Globus pallidus (tissue), 1 donor: ENCODE data around the gene EFEMP2.

Source experiments
- DNase-seq: peaks from one replicate; pipeline ENCODE4 v3.0.0-alpha.2; 2015; ENCODE audit warnings: low spot score

The EFEMP2 gene

DNA sequence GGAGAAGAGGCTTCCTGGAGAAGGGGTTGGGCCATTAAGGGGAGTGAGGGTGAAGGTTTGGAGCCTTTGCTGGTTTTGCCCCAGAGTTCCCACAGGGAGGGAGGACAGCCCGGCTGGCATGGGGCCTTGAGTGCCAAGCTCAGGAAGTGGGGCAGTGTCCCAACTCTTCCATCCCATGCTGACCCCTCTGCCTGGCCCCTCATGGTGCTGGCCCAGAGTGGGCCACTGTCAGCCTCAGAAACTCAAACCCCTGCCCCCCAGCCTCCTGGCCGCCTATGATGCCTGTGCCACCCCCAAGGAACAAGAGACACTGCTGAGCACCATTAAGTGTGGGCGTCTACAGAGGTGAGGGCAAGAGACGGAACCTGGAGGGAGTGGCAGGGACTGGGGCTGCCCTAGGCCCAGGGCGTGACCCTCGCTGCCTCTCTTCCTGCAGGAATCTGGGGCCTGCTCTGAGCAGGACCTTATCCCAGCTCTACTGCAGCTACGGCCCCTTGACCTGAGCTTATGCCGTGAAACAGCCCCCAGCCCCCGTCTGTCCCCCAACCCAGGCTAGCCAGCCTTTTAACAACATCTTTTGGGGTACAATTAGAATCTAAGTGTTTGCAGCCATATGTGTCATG, 6.9 kb downstream of the EFEMP2 start:
- DNase-seq, result no peak

DNA sequence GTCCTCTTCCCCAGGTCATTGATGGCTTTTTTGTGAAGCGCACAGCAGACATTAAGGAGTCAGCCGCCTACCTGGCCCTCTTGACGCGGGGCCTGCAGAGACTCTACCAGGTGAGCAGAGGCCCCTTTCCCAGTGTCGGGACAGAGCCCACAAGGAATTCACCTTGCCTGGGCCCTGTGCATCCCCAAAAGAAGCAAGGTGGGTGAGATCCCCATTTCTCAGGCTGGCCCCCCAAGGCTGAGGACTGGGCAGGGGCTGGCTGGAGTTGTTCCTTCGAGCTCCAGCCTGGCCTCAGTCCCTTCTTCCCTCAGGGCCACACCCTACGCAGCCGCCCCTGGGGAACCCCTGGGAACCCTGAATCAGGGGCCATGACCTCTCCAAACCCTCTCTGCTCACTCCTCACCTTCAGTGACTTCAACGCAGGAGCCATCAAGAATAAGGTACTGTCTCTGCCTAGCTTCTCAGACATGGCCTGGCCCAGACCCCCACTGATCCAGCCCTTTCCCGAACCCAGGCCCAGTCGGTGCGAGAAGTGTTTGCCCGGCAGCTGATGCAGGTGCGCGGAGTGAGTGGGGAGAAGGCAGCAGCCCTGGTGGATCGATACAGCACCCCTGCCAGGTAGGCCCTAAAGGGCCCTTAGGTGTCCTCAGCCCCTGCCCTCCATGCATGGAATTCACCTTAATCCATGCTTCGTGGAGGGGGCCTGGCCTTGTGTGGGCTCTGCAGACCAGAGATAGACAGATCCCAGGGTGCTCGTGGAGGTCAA, 7.7 kb downstream of the EFEMP2 start:
- no peak for DNase-seq

DNA sequence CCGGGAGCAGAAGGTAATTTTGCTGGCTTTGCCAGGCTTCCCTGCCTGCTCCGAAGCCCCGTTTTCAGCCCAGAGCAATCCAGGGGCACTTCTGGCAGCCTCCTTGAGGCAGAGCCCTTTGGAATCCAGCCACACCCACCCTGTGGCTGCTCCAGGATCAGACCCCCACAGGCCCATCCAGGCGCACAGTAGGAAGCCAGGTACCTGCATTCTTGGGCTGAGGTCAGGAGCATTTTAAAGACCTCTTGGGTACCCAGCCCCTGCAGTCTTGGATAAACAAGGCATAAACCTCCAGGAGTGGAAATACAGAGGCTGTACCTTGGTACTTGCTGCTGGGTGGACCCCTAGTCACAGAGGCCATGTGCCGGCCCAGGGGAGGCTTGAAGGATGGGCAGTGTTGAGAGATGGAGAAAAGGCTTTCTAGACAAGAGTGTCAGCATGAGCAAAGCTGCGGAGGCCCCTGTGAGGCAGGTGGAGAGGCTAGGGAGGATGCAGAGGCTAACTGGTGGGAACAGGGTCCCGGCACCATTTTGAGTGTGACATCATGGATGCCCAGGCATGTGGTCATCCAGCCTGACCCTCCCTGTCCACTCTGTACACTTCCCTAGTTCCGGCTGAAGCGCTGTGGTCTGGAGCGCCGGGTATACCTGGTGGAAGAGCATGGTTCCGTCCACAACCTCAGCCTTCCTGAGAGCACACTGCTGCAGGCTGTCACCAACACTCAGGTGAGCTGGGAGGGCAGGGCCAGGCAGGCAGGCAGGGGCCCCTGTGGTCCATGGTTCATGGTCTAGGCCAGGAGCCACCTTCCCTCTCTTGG, 8.5 kb downstream of the EFEMP2 start:
- DNase-seq, result no peak

DNA sequence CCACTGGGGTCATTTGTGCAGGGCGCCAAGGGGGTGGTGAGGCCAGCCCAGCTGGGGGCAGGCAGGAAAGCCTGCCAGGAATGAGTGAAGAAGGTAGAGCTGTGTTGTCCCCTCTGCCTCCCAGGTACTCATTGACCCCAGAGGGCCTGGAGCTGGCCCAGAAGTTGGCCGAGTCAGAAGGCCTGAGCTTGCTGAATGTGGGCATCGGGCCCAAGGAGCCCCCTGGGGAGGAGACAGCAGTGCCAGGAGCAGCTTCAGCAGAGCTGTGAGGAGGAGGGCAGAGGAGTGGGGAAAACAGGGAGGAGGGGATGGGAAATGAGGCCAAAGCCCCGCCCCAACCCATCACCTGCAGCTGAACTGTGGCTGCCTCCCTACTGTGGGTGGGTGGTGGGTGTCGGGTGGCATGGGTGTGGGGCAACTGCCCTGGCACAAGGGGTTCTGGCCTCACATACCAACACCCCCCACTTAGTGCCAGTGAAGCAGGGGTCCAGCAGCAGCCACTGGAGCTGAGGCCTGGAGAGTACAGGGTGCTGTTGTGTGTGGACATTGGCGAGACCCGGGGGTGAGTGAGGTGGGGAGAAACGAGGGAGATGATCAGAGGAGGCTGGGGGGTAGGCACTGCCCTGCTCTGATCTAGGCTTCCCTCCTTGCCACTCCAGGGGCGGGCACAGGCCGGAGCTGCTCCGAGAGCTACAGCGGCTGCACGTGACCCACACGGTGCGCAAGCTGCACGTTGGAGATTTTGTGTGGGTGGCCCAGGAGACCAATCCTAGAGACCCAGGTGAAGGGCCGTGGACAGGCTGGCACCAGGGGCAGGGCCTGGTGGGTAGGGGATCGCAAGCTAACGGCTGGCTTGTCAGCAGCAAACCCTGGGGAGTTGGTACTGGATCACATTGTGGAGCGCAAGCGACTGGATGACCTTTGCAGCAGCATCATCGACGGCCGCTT, 9.4 kb downstream of the EFEMP2 start:
- DNase-seq, result no peak

DNA sequence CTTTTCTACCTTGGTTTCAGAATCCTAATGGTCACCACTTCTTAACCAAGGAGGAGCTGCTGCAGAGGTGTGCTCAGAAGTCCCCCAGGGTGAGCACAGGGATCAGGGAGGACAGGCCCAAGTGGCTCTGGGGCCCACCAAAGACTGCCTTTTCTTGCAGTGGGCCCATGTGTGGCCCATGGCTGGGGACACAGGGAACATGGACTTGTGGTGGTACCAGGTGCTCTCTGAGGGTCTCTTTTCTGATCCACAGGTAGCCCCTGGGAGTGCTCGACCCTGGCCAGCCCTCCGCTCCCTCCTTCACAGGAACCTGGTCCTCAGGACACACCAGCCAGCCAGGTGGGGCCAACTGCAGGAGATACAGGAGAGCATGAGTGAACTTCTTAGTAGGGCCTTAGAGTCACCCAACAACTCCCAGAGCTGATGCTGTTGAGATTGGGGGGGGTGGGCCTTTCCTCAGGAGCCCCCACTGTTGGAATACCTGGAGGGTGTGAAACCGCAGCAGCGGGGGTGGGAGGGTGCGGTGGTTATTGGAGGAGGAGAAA, 10.3 kb downstream of the EFEMP2 start:
- DNase-seq, result no peak

DNA sequence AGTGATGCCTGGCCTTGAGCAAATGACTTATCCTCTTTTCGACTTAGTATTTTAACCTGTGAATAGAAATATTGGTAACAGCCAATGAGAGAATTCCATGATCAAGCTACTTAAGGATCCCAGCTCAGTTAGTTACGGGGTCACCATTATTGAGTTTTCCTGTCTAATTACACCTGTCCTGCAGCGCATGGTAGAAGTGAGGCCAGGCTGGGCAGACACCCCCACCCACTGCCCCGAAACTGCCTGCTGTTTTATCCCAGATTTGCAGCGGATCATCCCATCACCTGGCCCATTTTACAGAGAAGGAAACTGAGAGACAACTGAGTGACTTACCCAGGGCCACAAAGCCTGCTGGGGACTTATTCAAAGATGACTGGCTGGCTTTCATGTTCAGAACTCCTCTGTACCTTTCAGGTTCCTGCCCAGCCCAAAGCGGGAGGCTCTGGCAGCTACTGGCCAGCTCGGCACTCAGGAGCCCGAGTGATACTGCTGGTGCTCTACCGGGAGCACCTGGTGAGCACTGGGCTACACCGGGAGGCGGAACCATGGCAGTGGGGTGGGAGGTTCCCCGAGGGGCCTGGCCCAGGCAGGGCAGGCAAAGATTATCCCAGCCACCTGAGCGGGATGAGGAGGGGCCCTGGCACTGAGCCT, 10.9 kb downstream of the EFEMP2 start:
- no peak for DNase-seq

DNA sequence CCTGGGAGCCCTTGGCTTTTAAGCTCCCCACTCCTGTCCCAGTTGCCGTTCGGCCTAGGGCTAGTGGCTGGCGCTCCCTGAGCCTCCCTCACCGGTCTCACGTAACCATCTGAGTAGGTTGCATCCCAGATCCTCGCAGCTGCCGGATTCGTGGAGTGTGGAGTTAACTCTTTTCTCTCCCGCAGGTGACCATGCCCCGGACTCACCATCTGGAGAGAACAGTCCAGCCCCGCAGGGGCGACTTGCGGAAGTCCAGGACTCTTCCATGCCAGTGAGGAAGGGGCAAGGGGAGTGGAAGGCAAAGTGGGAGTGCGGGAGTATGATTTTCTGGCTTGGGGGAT, 11.5 kb downstream of the EFEMP2 start:
- no peak for DNase-seq

DNA sequence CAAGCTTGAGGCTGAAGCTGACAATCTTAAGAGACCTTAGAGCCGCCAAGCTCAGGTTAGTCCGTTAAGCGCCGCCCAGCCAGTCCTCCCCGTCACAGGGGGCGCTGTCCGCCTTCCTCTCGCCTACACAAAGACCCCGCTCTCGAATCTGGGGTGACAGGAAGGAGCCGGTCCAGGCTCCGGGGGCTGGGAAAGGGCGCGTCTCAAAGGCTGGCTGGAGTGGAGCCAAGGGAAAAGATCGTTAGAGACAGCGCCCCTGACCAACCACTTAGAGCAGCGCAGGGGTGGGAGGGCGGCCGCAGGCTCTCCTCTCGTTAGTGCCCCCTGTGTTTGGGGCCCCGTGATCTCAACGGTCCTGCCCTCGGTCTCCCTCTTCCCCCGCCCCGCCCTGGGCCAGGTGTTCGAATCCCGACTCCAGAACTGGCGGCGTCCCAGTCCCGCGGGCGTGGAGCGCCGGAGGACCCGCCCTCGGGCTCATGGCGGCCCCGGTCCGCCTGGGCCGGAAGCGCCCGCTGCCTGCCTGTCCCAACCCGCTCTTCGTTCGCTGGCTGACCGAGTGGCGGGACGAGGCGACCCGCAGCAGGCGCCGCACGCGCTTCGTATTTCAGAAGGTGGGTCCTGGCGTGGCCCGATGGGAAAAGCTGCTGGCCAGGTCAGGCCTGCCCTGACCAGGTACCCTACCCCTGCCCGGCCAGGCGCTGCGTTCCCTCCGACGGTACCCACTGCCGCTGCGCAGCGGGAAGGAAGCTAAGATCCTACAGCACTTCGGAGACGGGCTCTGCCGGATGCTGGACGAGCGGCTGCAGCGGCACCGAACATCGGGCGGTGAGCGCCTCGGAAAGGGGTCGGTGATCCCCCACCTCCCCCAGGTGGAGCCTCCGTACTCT, 12.1 kb downstream of the EFEMP2 start, which contains the start of gene MUS81:
Gene MUS81, plus strand, starts transcription at position 156 of the 887 bp plus-strand sequence. Its CDS starts 321 bp downstream, at position 477.
- DNase-seq, result peak; percentile 92

DNA sequence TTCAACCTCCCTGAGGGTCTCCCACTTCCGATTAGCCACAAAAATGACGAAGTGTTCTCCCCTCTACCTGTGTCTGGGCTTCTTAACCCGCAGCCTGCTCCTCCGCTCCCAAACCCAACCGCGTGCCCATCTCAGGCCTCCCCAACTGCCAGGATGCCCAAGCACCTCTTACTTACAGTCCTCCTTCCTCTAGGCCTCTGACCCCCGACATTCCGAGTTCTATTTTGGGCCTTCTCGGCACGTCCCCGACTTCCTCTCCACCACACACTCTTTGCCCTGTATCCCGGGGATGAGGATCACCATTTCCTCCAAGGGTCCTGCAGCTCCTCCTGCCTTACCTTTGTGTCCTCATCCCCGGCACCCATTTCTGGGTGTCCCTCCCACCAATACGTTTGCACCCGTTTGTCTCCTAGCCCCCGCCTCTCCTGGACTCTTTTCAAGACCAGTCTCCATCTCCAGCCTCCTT, 12.8 kb downstream of the EFEMP2 start:
- no peak for DNase-seq

DNA sequence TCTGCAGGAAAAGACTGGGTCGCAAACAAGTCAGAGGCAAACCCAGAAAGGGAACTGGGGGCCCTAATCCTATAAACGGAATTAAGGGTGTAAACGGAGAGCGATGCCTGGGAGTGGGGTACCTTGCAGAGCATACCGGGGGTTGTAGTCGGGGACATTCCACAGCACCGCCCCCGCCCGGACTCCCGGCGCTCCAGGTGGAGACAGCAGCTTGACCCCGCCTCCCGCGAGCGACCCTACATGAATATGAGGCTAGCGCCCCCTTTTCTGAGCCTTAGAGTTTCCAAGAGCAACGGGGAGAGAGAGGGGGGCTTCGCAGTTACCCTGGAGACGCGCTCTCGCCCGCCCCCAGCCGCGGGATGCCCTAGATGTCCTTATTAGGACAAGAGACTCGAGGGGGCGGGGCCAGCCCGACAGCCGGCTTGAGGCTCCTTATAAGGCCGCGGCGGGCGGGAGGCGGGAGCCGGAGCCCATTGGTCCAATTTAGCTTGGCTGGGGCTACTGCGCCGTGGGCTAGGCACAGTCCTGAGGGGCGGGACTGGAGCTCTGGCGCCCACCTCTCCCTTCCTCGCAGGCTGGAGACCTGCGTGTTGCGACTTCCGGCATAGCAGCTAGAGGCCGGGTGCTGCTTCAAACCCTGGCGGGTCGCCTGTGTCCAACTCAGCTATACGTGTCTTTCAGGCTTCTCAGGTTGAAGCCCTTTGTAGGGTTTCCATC, 13.3 kb downstream of the EFEMP2 start:
- peak; percentile 96 for DNase-seq

DNA sequence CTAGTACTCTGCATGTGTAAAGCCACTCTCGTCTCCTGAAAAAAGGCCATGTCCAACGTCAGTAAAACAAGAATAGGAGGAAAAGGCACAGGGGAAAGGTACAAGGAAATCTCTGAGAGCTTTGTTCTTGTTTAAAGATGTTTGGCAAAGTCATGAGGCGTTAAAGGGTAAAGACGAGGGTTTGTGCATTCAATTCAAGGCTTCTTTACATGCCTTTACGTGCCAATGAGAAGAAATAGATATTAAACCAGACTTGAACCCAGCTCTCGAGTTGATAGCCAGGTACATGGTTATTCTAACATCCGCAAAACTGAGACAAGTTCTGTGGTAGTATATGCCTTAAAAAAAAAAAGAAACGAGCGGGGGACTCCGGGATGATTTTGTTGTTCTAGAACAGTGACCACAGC, 13.9 kb downstream of the EFEMP2 start:
- DNase-seq, result no peak

DNA sequence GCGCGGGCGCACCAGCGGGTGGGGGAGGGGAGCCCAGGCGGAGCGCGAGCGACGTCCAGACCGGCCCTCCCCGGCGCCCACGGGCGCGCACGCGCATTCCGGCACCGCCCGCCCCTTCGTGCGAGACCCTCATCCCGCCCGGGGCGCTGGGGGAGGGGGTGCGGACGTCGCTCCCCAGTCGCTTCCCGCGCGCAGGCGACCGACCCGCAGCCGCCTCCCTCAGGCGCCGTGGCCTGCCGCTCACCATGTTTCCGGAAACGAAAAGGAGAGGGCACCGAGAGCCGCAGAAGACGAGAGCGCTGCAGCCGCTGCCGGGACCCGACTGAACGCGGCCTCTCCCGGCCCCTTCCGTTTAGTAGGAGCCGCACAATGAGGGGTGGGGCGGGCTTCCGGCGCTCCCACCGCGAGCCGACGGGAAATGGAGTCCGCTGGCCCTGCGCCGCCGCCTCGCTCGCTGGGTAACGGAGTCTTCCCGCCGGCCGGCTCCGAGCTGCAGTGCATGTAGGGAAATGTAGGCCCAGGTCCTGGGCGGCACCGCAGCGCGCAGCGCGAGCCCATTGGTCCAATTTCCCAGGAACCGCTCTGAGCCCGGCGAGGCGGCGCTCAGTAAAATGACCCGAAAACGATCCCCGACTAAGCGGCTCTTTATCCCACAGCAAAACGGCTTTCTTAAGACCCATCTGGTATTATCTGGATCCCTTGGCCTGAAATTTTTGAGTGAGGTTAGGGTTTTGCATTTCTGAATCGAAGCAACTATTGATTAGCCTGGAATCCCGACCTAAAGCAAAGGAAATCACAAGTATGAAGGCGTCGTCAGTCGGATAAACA, 14.5 kb downstream of the EFEMP2 start, which contains the start of gene CFL1:
Gene CFL1, minus strand, starts transcription at position 328 of the 828 bp plus-strand sequence. Its CDS starts 81 bp downstream, at position 247.
- DNase-seq, result peak; percentile 97

DNA sequence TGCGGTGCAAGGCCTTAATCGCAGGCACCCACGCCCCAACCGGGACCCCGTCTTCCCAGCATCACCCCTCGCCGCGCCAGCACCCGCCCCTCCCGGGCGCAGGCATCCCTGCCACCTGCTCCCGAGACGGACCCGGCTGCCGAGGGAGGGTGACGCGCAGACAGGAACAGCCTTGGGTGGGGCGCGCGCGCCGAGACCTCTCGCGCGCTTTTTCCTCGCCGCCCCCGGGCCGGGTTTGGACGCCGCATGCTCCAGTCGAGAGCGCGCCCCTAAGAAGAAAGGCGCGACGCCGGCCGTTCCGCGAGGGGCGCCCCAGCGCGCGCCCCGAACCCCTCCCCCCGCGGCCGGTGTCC, 15.1 kb downstream of the EFEMP2 start:
- no peak for DNase-seq

DNA sequence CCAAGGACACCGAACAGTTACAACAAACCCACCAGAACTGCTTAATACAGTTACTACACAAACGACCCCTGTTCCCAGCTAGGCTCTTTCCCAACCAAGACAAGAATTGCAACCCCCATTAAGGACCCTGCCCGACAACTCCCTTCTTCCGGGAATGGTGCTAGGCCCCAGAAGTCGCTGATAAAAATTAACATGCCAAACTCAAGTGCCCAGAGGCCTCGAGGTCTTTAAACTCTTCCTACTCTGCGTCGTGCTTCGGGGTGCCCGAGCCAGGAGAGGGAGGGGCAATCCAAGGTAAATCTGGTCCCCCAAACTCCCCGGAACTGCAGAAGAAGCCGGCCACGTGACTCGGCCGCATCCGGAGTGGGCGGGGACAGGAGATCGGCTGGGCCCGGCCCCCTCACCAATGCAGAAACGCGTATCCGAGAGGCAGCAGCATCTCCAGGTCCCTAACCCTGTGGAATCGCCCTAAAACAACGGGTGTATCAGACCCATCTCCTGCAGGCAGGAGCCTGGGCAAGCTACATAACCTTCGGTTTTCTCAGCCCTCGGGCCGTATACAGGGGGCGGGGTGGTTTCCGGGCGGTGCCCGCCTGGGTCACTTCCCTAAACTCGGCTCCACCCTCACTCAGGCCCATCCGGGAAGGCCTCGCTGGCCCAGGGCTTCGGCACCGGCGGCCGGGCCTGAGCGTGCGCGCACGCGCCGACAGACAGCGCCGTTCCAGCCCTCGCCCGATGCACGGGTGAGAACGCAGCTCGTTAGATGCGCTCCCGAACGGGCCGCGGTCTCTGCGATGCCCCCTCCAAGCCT, 15.7 kb downstream of the EFEMP2 start:
- DNase-seq, result peak; percentile 81

DNA sequence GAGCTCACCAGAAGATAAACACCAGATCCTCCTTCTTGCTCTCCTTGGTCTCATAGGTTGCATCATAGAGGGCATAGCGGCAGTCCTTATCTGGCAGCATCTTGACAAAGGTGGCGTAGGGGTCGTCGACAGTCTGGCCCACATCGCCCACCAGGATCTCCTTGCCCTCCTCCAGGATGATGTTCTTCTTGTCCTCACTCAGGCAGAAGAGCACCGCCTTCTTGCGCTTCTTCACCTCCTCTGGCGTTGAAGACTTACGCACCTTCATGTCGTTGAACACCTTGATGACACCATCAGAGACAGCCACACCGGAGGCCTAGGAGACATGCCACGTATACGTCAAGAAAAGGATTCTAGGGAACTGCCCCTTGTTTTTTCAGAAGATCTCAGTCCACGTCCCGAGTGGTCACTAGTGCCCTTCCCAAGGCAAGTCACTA, 16.7 kb downstream of the EFEMP2 start:
- no peak for DNase-seq

DNA sequence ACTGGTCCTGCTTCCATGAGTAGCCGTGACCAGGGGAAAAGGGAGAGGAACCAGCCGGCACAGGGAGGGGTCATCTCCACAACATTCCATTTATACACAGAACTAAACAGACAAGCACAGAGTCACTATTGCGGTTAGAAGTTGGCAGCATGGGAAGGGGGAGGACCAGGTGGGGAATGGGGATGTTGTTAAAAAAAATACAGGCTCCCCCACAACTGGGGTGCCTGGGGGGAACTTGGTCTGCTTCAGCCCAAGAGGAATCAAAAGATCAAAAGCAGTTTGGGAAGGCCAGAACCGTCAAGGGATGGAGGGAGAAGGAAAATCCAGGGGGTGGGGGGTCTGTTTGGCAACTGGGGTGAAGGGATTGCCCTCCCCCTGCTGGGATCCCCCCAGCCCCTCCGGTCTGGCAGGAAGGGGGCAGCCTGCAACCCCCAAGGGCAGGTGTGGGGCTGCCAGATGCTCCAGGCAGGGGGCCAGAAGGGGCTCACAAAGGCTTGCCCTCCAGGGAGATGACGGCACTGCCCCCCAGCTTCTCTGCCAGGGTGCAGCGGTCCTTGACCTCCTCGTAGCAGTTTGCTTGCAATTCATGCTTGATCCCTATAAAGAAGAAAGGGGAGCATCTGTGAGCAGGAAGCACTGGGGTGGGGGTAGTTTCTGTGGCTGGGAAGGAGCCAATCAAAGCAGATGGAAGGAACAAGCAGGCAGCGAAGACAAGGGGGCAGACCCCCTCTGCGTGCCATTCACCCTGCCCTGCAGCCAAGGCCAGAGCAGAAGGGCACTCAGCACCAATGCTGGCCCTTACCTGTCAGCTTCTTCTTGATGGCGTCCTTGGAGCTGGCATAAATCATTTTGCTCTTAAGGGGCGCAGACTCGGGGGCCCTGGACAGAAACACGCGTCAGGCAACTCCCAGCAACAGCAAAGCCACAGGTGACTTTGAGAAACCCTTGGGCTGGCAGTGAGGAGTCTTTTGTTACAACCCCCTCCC, 17.5 kb downstream of the EFEMP2 start:
- DNase-seq, result no peak
